SK-N-SH treated with all-trans-retinoic acid at 6 μM for 48 hours (cell line): ENCODE data around the gene DHRS3.

Experiments
- ARNTL ChIP-seq: fragments of 450-650 bp; formaldehyde crosslinking; IDR thresholded peaks from 2 replicates; pipeline ENCODE4 v1.5.0; 2020; ENCODE audit warnings: low read depth, mild to moderate bottlenecking, moderate library complexity, borderline replicate concordance
- GLIS3 ChIP-seq: fragments of 250-450 bp; sonication (Bioruptor Pico); IDR thresholded peaks from 2 replicates; pipeline ENCODE4 v1.5.0; 2020; ENCODE audit warnings: mild to moderate bottlenecking, moderate library complexity
- ISL1 ChIP-seq: fragments of 250-450 bp; sonication (Bioruptor Pico); IDR thresholded peaks from 2 replicates; pipeline ENCODE4 v2.1.2; 2022; ENCODE audit warnings: mild to moderate bottlenecking, moderate library complexity
- PPARA ChIP-seq: fragments of 250-450 bp; sonication (Bioruptor Pico); IDR thresholded peaks from 2 replicates; pipeline ENCODE4 v1.5.0; 2020; ENCODE audit warnings: mild to moderate bottlenecking, borderline replicate concordance
- RARB ChIP-seq: fragments of 250-450 bp; sonication (Bioruptor Pico); IDR thresholded peaks from 2 replicates; pipeline ENCODE4 v1.8.0; 2021; ENCODE audit warnings: mild to moderate bottlenecking, moderate library complexity
- SNAI2 ChIP-seq: fragments of 250-450 bp; sonication (Bioruptor Pico); IDR thresholded peaks from 2 replicates; pipeline ENCODE4 v1.5.0; 2020; ENCODE audit warnings: mild to moderate bottlenecking, moderate library complexity
- TOX ChIP-seq: fragments of 250-450 bp; sonication (Bioruptor Pico); IDR thresholded peaks from 2 replicates; pipeline ENCODE4 v1.8.0; 2021; ENCODE audit warnings: mild to moderate bottlenecking, moderate library complexity, borderline replicate concordance
- ZFP3 ChIP-seq: fragments of 250-450 bp; sonication (Bioruptor Pico); IDR thresholded peaks from 2 replicates; pipeline ENCODE4 v1.5.0; 2020; ENCODE audit warnings: mild to moderate bottlenecking, moderate library complexity
- ZFP30 ChIP-seq: fragments of 450-650 bp; formaldehyde crosslinking; IDR thresholded peaks from 2 replicates; pipeline ENCODE4 v1.5.0; 2022; ENCODE audit warnings: mild to moderate bottlenecking, moderate library complexity
- ZNF70 ChIP-seq: fragments of 450-650 bp; formaldehyde crosslinking; IDR thresholded peaks from 2 replicates; pipeline ENCODE4 v1.5.0; 2020; ENCODE audit warnings: mild to moderate bottlenecking, moderate library complexity
- TF ChIP-seq, protein P1 (sequence below): fragments of 250-450 bp; sonication (Bioruptor Pico); IDR thresholded peaks from 2 replicates; pipeline ENCODE4 v1.8.0; 2020; ENCODE audit warnings: mild to moderate bottlenecking, moderate library complexity, borderline replicate concordance
- TF ChIP-seq, protein P2 (sequence below): fragments of 250-450 bp; sonication (Bioruptor Pico); IDR thresholded peaks from 2 replicates; pipeline ENCODE4 v1.5.1; 2020; ENCODE audit warnings: low read depth, mild to moderate bottlenecking, moderate library complexity

DNA sequence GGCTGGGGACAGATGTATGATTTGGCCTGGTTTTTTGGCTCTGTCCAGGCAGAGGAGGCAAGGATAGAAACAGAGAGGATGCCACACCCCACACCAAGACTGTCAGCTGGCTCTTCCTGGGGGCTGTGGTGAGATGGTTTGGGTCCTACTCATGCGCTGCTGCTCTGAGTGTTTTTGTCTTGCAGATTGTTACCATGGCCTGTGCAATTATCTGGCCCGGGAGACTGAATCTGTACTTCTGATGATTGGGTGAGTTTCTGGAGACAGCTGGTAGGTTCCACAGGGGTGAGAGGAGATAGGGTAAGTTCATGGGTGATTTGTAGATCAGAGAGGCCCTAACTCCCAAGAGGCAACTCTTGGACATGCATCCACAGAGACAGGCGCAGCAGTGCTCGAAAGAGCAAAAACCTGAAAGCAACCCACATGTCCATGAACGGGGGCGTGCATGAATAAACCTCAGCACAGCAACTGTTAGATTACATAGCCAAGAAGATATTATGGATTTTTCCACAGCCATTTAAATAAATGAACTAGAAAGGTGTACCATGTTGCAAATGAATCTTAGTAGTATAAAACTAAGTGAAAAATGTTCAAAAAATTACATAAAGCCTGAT, 43.7 kb upstream of the DHRS3 start:
- TF ChIP-seq, protein P1, sequence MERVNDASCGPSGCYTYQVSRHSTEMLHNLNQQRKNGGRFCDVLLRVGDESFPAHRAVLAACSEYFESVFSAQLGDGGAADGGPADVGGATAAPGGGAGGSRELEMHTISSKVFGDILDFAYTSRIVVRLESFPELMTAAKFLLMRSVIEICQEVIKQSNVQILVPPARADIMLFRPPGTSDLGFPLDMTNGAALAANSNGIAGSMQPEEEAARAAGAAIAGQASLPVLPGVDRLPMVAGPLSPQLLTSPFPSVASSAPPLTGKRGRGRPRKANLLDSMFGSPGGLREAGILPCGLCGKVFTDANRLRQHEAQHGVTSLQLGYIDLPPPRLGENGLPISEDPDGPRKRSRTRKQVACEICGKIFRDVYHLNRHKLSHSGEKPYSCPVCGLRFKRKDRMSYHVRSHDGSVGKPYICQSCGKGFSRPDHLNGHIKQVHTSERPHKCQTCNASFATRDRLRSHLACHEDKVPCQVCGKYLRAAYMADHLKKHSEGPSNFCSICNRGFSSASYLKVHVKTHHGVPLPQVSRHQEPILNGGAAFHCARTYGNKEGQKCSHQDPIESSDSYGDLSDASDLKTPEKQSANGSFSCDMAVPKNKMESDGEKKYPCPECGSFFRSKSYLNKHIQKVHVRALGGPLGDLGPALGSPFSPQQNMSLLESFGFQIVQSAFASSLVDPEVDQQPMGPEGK (CRISPR knock-in tag): no peak
- TF ChIP-seq TOX (no peak), ISL1 (CRISPR knock-in tag) (no peak), ARNTL (CRISPR knock-in tag) (no peak), ZFP30 (no peak), ZFP3 (CRISPR knock-in tag) (no peak), PPARA (CRISPR knock-in tag) (no peak), RARB (CRISPR knock-in tag) (no peak), ZNF70 (CRISPR knock-in tag) (no peak), SNAI2 (CRISPR knock-in tag) (no peak), GLIS3 (no peak)
- TF ChIP-seq, protein P2, sequence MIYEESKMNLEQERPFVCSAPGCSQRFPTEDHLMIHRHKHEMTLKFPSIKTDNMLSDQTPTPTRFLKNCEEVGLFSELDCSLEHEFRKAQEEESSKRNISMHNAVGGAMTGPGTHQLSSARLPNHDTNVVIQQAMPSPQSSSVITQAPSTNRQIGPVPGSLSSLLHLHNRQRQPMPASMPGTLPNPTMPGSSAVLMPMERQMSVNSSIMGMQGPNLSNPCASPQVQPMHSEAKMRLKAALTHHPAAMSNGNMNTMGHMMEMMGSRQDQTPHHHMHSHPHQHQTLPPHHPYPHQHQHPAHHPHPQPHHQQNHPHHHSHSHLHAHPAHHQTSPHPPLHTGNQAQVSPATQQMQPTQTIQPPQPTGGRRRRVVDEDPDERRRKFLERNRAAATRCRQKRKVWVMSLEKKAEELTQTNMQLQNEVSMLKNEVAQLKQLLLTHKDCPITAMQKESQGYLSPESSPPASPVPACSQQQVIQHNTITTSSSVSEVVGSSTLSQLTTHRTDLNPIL: no peak
